Heart left ventricle (tissue), 13 donors: ENCODE results near the gene RUNX3.

Experiments
- CTCF ChIP-seq, 12 donors: fragments of 200-600 bp; sonication (generic) in 4 of 12; IDR thresholded peaks; one replicate each; pipeline versions ENCODE4 v1.5.0 to v1.8.0; 2018 to 2022; ENCODE audit warnings: antibody characterized with exemption in 12 of 12, mild to moderate bottlenecking in 5 of 12
- POLR2A ChIP-seq, 2 donors: fragments of 450-650 bp; IDR thresholded peaks; one replicate each; pipeline ENCODE4 v1.6.1; 2017; ENCODE audit warnings: antibody characterized with exemption in 2 of 2, mild to moderate bottlenecking in 2 of 2, moderate library complexity in 2 of 2
- donor health status: ischemic (EF 13 %, LVEDD 7.1; RV severe dilation, severe dysfunction).
- donor health status: DM: no; HTN: yes; CAD: no.
- donor health status: DM: no; HTN: no; CAD: no.
- donor health status: ischemic (EF 25% LVEDD 6.9; RV normal size, moderate dysfunction).
- donor health status: ischemic (EF 25% LVEDD 5.7; RV mildly dilated, moderate dysfunction).
- donor health status: ischemic (EF 35%, LVEDD 5.7; RV mildly dilated, moderate dysfunction).
- donor health status: nonischemic (EF 11% LVEDD 7.7; RV severe dilation, severe dysfunction).
- donor health status: DM: yes; HTN: yes; CAD: no.
- donor health status: PGD.
- donor health status: ischemic (EF 29% LVEDD 5.4; RV normal size, mild dysfunction).
- donor health status: nonischemic (EF 23%, LVEDD 6.1; RV moderate dilation, normal function).

GRCh38 chr1:24872061-24872850 is 57.8 kb downstream of the RUNX3 start:
- TF ChIP-seq POLR2A (IDR thresholded peaks at IDR 0.05) (no peak), CTCF (IDR thresholded peaks at IDR 0.05) (no peak)
